Upper lobe of left lung (tissue), 4 donors: ENCODE data around the gene YDJC.
"Not testable (repeated sequence)": the region's sequence is repeated elsewhere in the genome, so short reads cannot be mapped to it uniquely, and the experiment has no call there.

Experiments
- EP300 ChIP-seq, 4 donors: sonication (generic); formaldehyde crosslinking; IDR thresholded peaks; one replicate each; pipeline ENCODE4 v1.5.1; 2017; ENCODE audit warnings: antibody characterized with exemption in 4 of 4, control low read depth in 2 of 4
- POLR2A ChIP-seq, 4 donors: fragments of 450-650 bp; IDR thresholded peaks; one replicate each; pipeline ENCODE4 v1.5.1; 2016 to 2017; ENCODE audit warnings: antibody characterized with exemption in 4 of 4, mild to moderate bottlenecking in 2 of 4
- TF ChIP-seq, protein P1 (sequence below), 6 experiments: fragments of 450-650 bp in 4 of 6; fragments of 200-600 bp in 2 of 6; sonication (generic) in 2 of 6; IDR thresholded peaks; one replicate each; pipeline ENCODE4 v1.5.1; 2016 to 2019; ENCODE audit warnings: antibody characterized with exemption in 6 of 6

DNA sequence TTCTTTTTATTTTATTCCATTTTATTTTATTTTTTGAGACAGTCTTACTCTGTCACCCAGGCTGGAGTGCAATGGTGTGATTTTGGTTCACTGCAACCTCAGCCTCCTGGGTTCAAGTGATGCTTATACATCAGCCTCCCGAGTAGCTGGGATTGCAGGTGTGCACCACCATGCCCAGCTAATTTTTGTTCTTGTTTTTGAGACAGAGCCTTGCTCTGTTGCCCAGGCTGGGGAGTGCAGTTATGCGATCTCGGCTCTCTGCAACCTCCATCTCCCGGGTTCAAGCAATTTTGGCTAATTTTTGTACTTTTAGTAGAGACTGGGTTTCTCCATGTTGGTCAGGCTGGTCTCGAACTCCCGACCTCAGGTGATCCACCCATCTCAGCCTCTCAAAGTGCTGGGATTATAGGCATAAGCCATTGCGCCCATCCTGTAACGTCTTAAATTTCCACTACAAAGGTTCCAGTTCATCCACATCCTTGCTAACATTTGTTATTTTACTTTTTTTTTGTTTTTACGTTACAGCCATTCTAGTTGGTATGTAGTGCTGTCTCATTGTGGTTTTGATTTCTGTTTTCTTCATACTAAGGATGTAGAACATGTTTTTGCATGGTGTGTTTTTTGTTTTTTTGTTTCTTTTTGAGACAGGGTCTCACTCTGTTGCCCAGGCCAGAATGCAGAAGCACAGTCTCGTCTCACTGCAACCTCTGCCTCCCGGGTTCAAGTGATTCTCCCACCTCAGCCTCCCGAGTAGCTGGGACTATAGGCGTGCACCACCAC, 33.3 kb downstream of the YDJC start:
- TF ChIP-seq, protein P1, sequence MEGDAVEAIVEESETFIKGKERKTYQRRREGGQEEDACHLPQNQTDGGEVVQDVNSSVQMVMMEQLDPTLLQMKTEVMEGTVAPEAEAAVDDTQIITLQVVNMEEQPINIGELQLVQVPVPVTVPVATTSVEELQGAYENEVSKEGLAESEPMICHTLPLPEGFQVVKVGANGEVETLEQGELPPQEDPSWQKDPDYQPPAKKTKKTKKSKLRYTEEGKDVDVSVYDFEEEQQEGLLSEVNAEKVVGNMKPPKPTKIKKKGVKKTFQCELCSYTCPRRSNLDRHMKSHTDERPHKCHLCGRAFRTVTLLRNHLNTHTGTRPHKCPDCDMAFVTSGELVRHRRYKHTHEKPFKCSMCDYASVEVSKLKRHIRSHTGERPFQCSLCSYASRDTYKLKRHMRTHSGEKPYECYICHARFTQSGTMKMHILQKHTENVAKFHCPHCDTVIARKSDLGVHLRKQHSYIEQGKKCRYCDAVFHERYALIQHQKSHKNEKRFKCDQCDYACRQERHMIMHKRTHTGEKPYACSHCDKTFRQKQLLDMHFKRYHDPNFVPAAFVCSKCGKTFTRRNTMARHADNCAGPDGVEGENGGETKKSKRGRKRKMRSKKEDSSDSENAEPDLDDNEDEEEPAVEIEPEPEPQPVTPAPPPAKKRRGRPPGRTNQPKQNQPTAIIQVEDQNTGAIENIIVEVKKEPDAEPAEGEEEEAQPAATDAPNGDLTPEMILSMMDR (IDR thresholded peaks at IDR 0.05), result not testable (repeated sequence)
- not testable (repeated sequence) for TF ChIP-seq POLR2A, EP300 (IDR thresholded peaks at IDR 0.05)
